Karpas-422 (cell line): ENCODE data around the gene FMO2. TPM values are rescaled to one million over a fixed set of nuclear protein-coding genes. Genes with fewer than 3 reads are reported as not detected.

Experiments
- DNase-seq: peaks from one replicate; pipeline ENCODE4 v3.0.0-alpha.2; 2015
- H2AFZ ChIP-seq: fragments of 200-600 bp; sonication (generic); 2 replicates; pipeline ENCODE4 v1.6.1; 2014; ENCODE audit warnings: antibody characterized with exemption, low read length, mixed read lengths
- H3K27ac ChIP-seq: fragments of 200-600 bp; sonication (generic); 2 replicates; pipeline ENCODE4 v1.5.1; 2014; ENCODE audit warnings: mild to moderate bottlenecking, low read length, moderate library complexity
- H3K27me3 ChIP-seq: fragments of 200-600 bp; sonication (generic); 2 replicates; pipeline ENCODE4 v1.6.1; 2014; ENCODE audit warnings: low read length, mixed read lengths
- H3K36me3 ChIP-seq: fragments of 200-600 bp; sonication (generic); 2 replicates; pipeline ENCODE4 v1.6.1; 2014; ENCODE audit warnings: low read length, mixed read lengths; ENCODE audit not compliant: insufficient read depth
- H3K4me1 ChIP-seq: fragments of 200-600 bp; sonication (generic); 2 replicates; pipeline ENCODE4 v1.6.1; 2014; ENCODE audit warnings: mild to moderate bottlenecking, low read length, mixed read lengths
- H3K4me2 ChIP-seq: fragments of 200-600 bp; sonication (generic); 2 replicates; pipeline ENCODE4 v1.6.1; 2014; ENCODE audit warnings: low read length, low read depth, mild to moderate bottlenecking; ENCODE audit not compliant: poor library complexity, severe bottlenecking
- H3K4me3 ChIP-seq: fragments of 200-600 bp; sonication (generic); 2 replicates; pipeline ENCODE4 v1.5.1; 2014; ENCODE audit warnings: mild to moderate bottlenecking, antibody characterized with exemption, low read length, mixed read lengths
- H3K79me2 ChIP-seq: fragments of 200-600 bp; sonication (generic); 2 replicates; pipeline ENCODE4 v1.6.1; 2014; ENCODE audit warnings: mild to moderate bottlenecking, low read length, mixed read lengths
- H3K9ac ChIP-seq: fragments of 200-600 bp; sonication (generic); 2 replicates; pipeline ENCODE4 v1.6.0; 2014; ENCODE audit warnings: low read length
- H3K9me2 ChIP-seq: fragments of 200-600 bp; sonication (generic), shearing (Covaris generic); replicated peaks from 2 replicates; pipeline ENCODE4 v1.6.0; 2014; ENCODE audit warnings: mild to moderate bottlenecking, low read length, moderate library complexity; ENCODE audit not compliant: insufficient read depth
- H3K9me3 ChIP-seq: fragments of 300-700, 200-600 bp; sonication (generic); 2 replicates; pipeline ENCODE4 v1.6.1; 2014; ENCODE audit warnings: low read length, mixed read lengths
- H4K20me1 ChIP-seq: fragments of 200-600 bp; sonication (generic); 2 replicates; pipeline ENCODE4 v1.6.1; 2014; ENCODE audit warnings: mild to moderate bottlenecking, antibody characterized with exemption, low read length, low read depth; ENCODE audit not compliant: insufficient read depth
- total RNA-seq: library from RNA; depleted of rRNA; stranded (reverse); fragments of >200 nt; shearing (Covaris generic); gene quantifications from 2 replicates; pipeline ENCODE4 v1.2.3, GENCODE V29; 2014; ENCODE audit warnings: low replicate concordance; rRNA removed

FMO2 gene, protein sequence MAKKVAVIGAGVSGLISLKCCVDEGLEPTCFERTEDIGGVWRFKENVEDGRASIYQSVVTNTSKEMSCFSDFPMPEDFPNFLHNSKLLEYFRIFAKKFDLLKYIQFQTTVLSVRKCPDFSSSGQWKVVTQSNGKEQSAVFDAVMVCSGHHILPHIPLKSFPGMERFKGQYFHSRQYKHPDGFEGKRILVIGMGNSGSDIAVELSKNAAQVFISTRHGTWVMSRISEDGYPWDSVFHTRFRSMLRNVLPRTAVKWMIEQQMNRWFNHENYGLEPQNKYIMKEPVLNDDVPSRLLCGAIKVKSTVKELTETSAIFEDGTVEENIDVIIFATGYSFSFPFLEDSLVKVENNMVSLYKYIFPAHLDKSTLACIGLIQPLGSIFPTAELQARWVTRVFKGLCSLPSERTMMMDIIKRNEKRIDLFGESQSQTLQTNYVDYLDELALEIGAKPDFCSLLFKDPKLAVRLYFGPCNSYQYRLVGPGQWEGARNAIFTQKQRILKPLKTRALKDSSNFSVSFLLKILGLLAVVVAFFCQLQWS
- total RNA-seq: not detected in 2 replicates

DNA sequence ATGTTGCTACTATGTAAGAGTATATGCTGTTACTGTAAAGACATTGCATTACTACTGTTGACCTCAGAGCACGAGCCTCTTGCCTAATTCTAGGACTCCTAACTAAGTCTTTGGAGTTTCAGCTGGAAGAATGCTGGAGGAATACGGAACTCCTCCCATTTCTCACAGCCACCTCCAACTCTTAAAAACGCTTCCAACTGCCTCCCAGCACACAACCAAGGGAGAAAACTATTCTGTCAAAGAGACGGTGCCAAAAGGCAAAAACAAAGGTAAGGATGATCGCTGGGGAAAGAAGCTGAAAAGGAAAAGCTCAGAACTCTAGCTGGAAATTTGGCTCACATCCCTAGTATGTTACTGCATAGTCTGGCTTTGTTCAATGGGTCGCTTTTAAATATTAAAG, at the start of gene FMO2:
FMO2 (plus strand) TSS at position 210 of the 400 bp plus-strand sequence. CDS start 414 bp downstream, outside the sequence.
- no peaks in the 10 kb centered on the region for H3K79me2 ChIP-seq
- no peak within 1 kb of the TSS for H3K9ac ChIP-seq
- H4K20me1 ChIP-seq: no peaks in the 10 kb centered on the region
- H2AFZ ChIP-seq: no peak within 1 kb of the TSS
- H3K36me3 ChIP-seq: no peaks in the 10 kb centered on the region
- no peaks in the 10 kb centered on the region; the same call in 1 of the 2 replicates for H3K4me1 ChIP-seq
- no peaks in the 10 kb centered on the region for H3K9me3 ChIP-seq
- no peak within 1 kb of the TSS for H3K4me3 ChIP-seq
- no peak for DNase-seq
- H3K9me2 ChIP-seq: no peaks in the 10 kb centered on the region
- H3K27ac ChIP-seq: no peak within 1 kb of the TSS
- no peaks in the 10 kb centered on the region for H3K27me3 ChIP-seq
- H3K4me2 ChIP-seq: no peak within 1 kb of the TSS

DNA sequence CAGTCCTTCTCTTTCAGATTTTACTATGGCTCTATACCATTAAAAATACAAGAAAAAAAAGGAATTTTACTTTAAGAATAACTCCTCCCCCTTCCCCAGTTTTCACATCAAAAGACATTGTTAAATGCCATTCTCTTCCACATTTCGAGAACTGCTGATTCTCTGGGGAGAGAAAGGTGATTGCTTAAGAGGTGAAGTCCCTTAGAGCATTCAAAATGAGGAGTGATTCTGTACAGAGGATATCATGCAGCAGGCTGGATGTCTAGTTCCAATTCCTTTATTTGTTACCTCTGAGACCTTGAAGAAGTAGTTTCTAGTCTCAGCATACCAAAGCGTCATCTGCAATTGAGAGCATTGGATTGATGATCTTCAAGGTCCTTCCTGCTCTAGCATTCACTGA, 47.5 kb upstream of the FMO2 start:
- Histone ChIP-seq H3K79me2 (no peaks in the 10 kb centered on the region), H3K4me3 (no peak overlapping the region), H3K4me1 (no peaks in the 10 kb centered on the region), H4K20me1 (no peaks in the 10 kb centered on the region), H3K27ac (no peak overlapping the region), H3K4me2 (no peak overlapping the region), H3K36me3 (no peaks in the 10 kb centered on the region), H3K27me3 (no peaks in the 10 kb centered on the region), H3K9ac (no peak overlapping the region), H3K9me3 (no peaks in the 10 kb centered on the region), H2AFZ (no peak overlapping the region), H3K9me2 (no peaks in the 10 kb centered on the region)
- no peak for DNase-seq

DNA sequence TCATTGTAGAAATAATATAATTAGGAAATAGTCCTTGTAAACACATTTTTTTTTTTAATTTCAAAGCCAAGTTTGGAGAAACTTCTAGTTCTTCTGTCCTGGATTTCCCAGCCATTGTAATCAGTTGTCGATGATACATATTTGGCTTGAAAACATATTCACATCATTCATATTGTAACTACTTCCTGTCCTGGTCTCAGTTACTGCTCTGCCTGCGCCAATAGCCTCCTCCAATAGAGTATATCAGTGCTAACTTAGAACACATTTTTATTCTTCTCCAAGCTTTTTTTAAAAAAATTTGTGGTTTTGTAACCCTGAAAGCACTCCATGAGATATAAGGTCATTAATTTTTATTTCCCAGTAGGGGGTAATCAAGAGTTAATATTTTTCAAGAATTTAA, 46.1 kb upstream of the FMO2 start:
- Histone ChIP-seq H3K79me2 (no peaks in the 10 kb centered on the region), H3K4me3 (no peak overlapping the region), H3K9me2 (no peaks in the 10 kb centered on the region), H3K4me2 (no peak overlapping the region), H2AFZ (no peak overlapping the region), H3K4me1 (no peaks in the 10 kb centered on the region), H3K36me3 (no peaks in the 10 kb centered on the region), H3K27me3 (no peaks in the 10 kb centered on the region), H3K9ac (no peak overlapping the region), H4K20me1 (no peaks in the 10 kb centered on the region), H3K27ac (no peak overlapping the region), H3K9me3 (no peaks in the 10 kb centered on the region)
- no peak for DNase-seq

DNA sequence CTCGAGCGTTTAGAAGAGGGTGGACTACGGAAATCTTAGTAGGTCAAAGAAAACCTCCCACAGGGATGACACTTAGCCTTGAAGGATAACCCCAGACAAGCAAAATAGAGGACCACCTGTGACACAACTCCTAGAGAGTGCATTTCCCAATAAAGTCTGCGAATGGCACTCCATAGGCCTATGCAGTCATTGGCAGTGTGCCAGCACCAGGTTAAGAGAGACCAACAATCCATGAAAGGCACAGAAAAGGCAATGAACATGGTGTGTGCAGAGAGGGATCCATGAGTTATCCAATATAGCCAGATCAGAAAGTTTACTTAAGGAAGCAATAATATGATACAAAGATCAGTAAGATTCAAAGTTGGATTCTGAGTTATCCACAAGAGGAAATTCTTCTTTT, 45.2 kb upstream of the FMO2 start:
- Histone ChIP-seq H3K4me3 (no peak overlapping the region), H3K9ac (no peak overlapping the region), H3K9me2 (no peaks in the 10 kb centered on the region), H3K9me3 (no peaks in the 10 kb centered on the region), H3K36me3 (no peaks in the 10 kb centered on the region), H4K20me1 (no peaks in the 10 kb centered on the region), H3K4me1 (no peaks in the 10 kb centered on the region), H3K79me2 (no peaks in the 10 kb centered on the region), H3K27me3 (no peaks in the 10 kb centered on the region), H2AFZ (no peak overlapping the region), H3K27ac (no peak overlapping the region), H3K4me2 (no peak overlapping the region)
- no peak for DNase-seq

DNA sequence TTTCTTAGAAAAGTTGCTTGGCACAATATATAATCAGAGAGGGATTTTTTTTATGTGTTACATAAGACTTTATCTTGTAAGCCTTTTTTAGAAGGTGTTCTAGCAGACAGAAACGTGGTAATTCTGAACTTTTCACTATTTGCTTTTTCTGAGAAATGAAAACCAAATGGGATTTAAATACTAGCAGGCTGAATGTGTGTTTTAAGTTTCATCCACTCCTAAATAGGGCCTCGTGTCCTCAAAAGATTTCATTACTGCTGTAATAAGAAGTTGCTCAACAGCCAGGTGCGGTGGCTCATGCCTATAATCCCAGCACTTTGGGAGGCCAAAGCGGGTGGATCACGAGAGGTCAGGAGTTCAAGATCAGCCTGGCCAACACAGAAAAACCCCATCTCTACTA, 44.7 kb upstream of the FMO2 start:
- no peak overlapping the region for H3K27ac ChIP-seq
- H3K4me1 ChIP-seq: no peaks in the 10 kb centered on the region
- no peak overlapping the region for H2AFZ ChIP-seq
- H3K36me3 ChIP-seq: no peaks in the 10 kb centered on the region
- DNase-seq: no peak
- no peaks in the 10 kb centered on the region for H3K9me2 ChIP-seq
- H3K9me3 ChIP-seq: no peaks in the 10 kb centered on the region
- H3K9ac ChIP-seq: no peak overlapping the region
- H3K4me3 ChIP-seq: no peak overlapping the region
- no peaks in the 10 kb centered on the region for H4K20me1 ChIP-seq
- H3K4me2 ChIP-seq: no peak overlapping the region
- no peaks in the 10 kb centered on the region for H3K27me3 ChIP-seq
- no peaks in the 10 kb centered on the region for H3K79me2 ChIP-seq

DNA sequence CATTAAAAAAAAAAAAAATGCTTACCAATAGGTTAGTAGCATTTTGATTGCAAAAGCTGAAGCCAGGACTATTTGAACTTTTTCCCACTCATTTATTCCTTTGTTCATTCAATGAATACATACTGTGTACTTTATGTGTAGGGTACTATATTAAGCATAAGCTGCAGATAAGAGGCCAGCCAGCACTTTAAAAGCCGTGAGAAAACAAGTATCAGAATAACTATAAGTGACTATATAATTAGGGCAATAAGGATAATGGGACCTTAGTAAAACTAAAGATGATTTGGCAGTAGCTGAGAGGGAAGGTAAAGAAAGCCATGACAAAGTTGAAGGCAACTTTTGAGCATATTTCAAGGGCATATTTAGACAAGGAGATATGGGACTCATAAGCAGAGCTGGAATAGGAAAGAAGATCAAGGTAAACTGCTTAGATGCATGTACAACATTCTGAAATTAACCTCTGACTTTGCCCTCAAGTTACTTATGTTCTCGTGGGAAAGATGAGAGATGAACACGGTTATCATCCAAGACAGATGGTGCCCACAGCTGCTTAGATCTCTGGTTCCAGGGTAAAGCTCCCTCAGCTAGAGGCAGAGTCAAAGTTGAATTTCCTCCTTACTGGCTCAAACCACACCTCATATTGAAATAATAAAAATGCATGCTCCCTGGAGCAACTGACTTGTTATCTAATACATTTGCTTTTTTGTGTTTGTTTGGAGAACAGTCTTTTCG, 44.0 kb upstream of the FMO2 start:
- Histone ChIP-seq H3K79me2 (no peaks in the 10 kb centered on the region), H3K9me3 (no peaks in the 10 kb centered on the region), H3K9me2 (no peaks in the 10 kb centered on the region), H3K27me3 (no peaks in the 10 kb centered on the region), H3K4me2 (no peak overlapping the region), H3K9ac (no peak overlapping the region), H3K27ac (no peak overlapping the region), H2AFZ (no peak overlapping the region), H3K4me1 (no peaks in the 10 kb centered on the region), H3K36me3 (no peaks in the 10 kb centered on the region), H4K20me1 (no peaks in the 10 kb centered on the region), H3K4me3 (no peak overlapping the region)
- DNase-seq: no peak

DNA sequence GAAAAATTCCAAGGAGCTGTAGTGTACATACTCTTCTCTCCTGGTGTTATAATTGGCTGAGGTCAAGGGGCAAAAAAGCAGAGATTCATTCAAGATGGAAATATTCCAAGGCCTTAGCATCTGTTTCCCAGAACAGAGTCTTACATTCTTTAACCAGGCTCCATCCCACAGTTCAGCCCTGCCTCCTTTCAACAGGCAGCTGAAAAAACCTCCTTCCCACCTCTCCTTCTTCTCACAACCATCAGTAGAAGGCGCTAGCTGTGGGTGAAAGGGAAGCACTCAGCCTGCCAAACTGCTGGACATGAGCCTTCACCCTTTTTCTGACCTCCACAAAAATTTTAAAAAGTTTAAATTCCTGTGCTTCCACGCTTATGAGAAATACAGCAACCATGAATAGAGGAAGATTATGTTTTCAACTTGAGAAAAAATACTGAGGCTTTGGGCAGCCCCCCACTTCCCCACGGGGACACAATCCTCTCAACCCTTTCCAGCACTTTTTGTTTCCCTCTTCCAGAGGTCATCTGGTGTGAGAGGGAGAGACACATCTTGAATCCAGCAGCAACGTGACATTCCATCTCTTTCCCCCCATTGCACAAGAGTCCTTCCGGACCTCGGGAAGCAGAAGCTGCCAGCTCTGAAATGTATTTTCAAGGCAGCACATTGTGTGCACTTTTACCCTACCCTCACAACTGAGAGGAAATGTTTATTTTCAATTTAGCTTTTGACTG, 43.2 kb upstream of the FMO2 start:
- Histone ChIP-seq H3K4me1 (no peaks in the 10 kb centered on the region), H2AFZ (no peak overlapping the region), H3K36me3 (no peaks in the 10 kb centered on the region), H3K79me2 (no peaks in the 10 kb centered on the region), H3K4me3 (no peak overlapping the region), H3K9me3 (no peaks in the 10 kb centered on the region), H3K27me3 (no peaks in the 10 kb centered on the region), H4K20me1 (no peaks in the 10 kb centered on the region), H3K4me2 (no peak overlapping the region), H3K9me2 (no peaks in the 10 kb centered on the region), H3K27ac (no peak overlapping the region), H3K9ac (no peak overlapping the region)
- no peak for DNase-seq
